Measurements from ENCODE around the gene COPG2. TPM values are rescaled to one million over a fixed set of nuclear protein-coding genes. Genes with fewer than 3 reads are reported as not detected.

Gene COPG2
- total RNA-seq, 1 experiment from 2014 or later, result 25.5 TPM

GRCh38 chr7:130622866-130623265 is 45.7 kb downstream of the COPG2 start:
- Histone ChIP-seq H3K27me3 (ENCODE audit: insufficient read depth, low read depth) (no peaks in the 10 kb centered on the region), H3K4me3 (no peak overlapping the region), H3K4me2 (no peak overlapping the region), H3K9me2 (ENCODE audit: insufficient read depth) (no peaks in the 10 kb centered on the region; the same call in 1 of the 2 replicates), H3K79me2 (ENCODE audit: low read depth) (no peaks in the 10 kb centered on the region), H3F3A (ENCODE audit: insufficient read depth, low read depth) (no peaks in the 10 kb centered on the region), H3K27ac (no peak overlapping the region), H4K20me1 (ENCODE audit: insufficient read depth) (no peaks in the 10 kb centered on the region), H3K9me3 (ENCODE audit: insufficient read depth, low read depth) (no peaks in the 10 kb centered on the region), H2AFZ (no peak overlapping the region), H3K36me3 (ENCODE audit: low read depth) (0 out of 2 replicates have a peak, but pooled peaks cover 4% of the 10 kb centered on the region), H3K4me1 (replicated peaks; ENCODE audit: insufficient read depth) (no peaks in the 10 kb centered on the region)
- POLR2A ChIA-PET (ENCODE audit: unreplicated experiment), result no interaction called here
- TF ChIP-seq EZH2 (IDR thresholded peaks at IDR 0.05; ENCODE audit: low read depth) (no peak), CTCF (conservative IDR thresholded peaks at IDR 0.05) (no peak)
- no peak for DNase-seq
- BruUV-seq (replicated peaks), result no TSS peak
- CTCF ChIA-PET, result no interaction called here
- intact Hi-C loops (cut with micrococcal nuclease; ENCODE audit: unreplicated experiment), result no loop called here

GRCh38 chr7:130615583-130615982 is 53.0 kb downstream of the COPG2 start:
- Histone ChIP-seq H2AFZ (no peak overlapping the region), H3F3A (ENCODE audit: insufficient read depth, low read depth) (no peaks in the 10 kb centered on the region), H3K4me1 (replicated peaks; ENCODE audit: insufficient read depth) (no peaks in the 10 kb centered on the region), H3K9me2 (ENCODE audit: insufficient read depth) (no peaks in the 10 kb centered on the region; the same call in 1 of the 2 replicates), H3K79me2 (ENCODE audit: low read depth) (no peaks in the 10 kb centered on the region), H3K9me3 (ENCODE audit: insufficient read depth, low read depth) (no peaks in the 10 kb centered on the region), H3K27me3 (ENCODE audit: insufficient read depth, low read depth) (no peaks in the 10 kb centered on the region), H3K36me3 (ENCODE audit: low read depth) (peaks cover 11% of the 10 kb centered on the region; the same call in 1 of the 2 replicates), H3K27ac (no peak overlapping the region), H3K4me2 (no peak overlapping the region), H4K20me1 (ENCODE audit: insufficient read depth) (no peaks in the 10 kb centered on the region), H3K4me3 (no peak overlapping the region)
- no TSS peak for BruUV-seq (replicated peaks)
- TF ChIP-seq EZH2 (IDR thresholded peaks at IDR 0.05; ENCODE audit: low read depth) (no peak), CTCF (conservative IDR thresholded peaks at IDR 0.05) (no peak)
- no peak for DNase-seq
- intact Hi-C loops (cut with micrococcal nuclease; ENCODE audit: unreplicated experiment), result no loop called here
- ChIA-PET CTCF (no interaction called here), POLR2A (ENCODE audit: unreplicated experiment) (no interaction called here)

GRCh38 chr7:130614449-130614848 is 54.1 kb downstream of the COPG2 start:
- no peak for DNase-seq
- H3K9me3 ChIP-seq (ENCODE audit: insufficient read depth, low read depth), result no peaks in the 10 kb centered on the region
- H2AFZ ChIP-seq, result no peak overlapping the region
- H3K36me3 ChIP-seq (ENCODE audit: low read depth), result peaks cover 11% of the 10 kb centered on the region; the same call in 1 of the 2 replicates
- no peaks in the 10 kb centered on the region for H3F3A ChIP-seq (ENCODE audit: insufficient read depth, low read depth)
- H3K4me3 ChIP-seq, result no peak overlapping the region
- ChIA-PET POLR2A (ENCODE audit: unreplicated experiment) (no interaction called here), CTCF (interaction anchor here (0.6 kb wide), 1 partner anchor 508 kb away, joined by 5 read pairs; no protein-coding TSS in a partner anchor)
- H3K79me2 ChIP-seq (ENCODE audit: low read depth), result no peaks in the 10 kb centered on the region
- no peaks in the 10 kb centered on the region for H4K20me1 ChIP-seq (ENCODE audit: insufficient read depth)
- no peaks in the 10 kb centered on the region for H3K27me3 ChIP-seq (ENCODE audit: insufficient read depth, low read depth)
- no peak overlapping the region for H3K27ac ChIP-seq
- no peaks in the 10 kb centered on the region for H3K4me1 ChIP-seq (replicated peaks; ENCODE audit: insufficient read depth)
- H3K9me2 ChIP-seq (ENCODE audit: insufficient read depth), result no peaks in the 10 kb centered on the region; the same call in 1 of the 2 replicates
- intact Hi-C loops (cut with micrococcal nuclease; ENCODE audit: unreplicated experiment), result no loop called here
- no peak for TF ChIP-seq EZH2 (IDR thresholded peaks at IDR 0.05; ENCODE audit: low read depth)
- TF ChIP-seq CTCF (conservative IDR thresholded peaks at IDR 0.05), result no peak
- no peak overlapping the region for H3K4me2 ChIP-seq
- no TSS peak for BruUV-seq (replicated peaks)

Measured in PC-9 (cell line).